GM11168 (cell line): ENCODE data around the gene ZBTB5.

Experiments used
- in situ Hi-C: fragments of 300-500 bp; cut with MboI; formaldehyde crosslinking; loops from one replicate; pipeline ENCODE4 v1.12.0; 2022; ENCODE audit warnings: low sequenced_read_pairs; ENCODE audit not compliant: unreplicated experiment

Gene ZBTB5

DNA sequence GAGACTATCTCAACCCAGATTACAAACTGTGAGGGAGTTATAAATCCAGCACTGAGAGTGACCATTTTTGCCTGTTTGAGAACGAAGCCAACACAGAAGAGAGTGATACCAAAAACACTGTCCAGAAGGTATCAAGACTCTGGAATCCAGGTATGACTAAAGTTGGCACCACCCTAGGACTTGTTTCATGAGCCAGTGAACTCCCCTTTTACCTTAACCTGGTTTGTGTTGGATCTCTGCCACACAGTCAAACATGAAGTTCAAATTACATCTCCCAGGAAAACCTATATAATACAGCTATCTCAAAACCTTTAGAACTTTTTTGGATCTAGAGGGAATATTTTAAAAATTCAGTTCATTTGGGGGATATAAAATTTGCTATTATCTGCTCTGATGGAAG is 11.4 kb downstream of the ZBTB5 start:
- in situ Hi-C loops: no loop called here

DNA sequence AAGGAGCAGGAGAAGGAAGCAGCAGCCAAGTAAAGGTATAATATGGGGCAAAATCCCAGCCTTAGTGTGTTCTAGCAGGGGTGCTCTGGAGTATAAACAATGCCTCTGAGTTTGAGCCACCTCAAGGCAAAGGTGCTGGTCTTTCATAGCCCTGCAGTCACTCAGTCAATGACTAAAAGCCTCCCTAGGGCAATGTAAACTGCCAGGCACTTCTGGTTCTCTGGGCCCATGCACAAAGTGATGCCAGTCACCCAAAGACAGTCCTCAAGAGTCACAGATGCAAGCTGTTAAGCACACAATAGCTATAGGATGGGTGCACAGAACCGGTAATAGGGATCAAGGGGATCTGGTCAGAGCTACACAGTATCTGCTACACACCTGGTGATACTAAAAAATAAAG is 12.6 kb downstream of the ZBTB5 start:
- in situ Hi-C loops: no loop called here

DNA sequence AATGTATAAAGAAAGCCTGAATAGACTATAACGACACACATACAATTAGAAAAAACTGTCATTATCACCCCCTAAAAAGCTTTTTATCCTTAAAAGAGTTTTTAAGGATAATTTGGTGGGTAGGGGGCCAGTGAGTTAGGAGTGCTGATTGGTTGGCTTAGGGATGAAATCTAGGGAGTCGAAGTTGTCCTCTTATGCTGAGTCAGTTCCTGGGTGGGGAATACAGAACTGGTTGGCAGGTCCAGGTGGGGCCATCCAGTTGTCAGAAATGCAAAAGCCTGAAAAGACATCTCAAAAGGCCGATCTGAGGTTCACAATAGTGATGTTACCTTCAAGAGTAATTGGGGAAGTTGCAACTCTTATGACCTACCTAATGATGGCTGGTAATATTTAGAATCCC is 13.6 kb downstream of the ZBTB5 start:
- in situ Hi-C loops: no loop called here

DNA sequence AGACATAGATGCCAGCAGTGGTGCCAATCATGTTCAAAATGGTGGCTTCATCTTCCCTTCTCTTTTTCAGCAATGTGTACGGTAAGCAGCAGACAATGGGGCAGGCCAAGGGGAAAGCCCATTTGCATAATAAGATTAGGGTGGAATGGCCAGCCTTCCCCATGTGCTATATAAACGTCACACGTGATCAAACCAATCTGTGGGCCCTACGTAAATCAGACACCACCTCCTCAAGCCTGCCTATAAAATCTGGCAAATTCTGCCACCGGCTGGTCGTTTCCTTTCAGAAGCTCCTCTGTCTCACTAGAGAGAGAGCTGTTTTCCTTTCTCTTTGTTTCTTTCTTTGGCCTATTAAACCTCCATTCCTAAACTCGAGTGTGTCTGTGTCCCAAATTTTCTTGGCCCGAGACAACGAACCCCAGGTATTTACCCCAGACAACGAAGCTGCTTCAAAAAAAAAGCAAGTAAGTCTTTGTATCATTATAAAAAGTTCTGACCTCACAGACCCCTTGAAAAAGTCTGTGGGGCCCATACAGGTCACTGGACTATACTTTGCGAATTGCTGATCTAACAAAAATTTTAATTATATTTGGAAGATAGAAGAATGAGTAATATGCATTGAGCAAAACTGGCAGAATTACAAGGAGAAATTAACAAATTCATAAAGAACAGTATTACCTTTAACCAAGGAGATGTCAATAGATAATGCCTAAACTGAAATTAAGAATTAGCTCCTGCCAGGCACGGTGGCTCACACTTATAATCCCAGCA is 15.2 kb downstream of the ZBTB5 start:
- in situ Hi-C loops: no loop called here

DNA sequence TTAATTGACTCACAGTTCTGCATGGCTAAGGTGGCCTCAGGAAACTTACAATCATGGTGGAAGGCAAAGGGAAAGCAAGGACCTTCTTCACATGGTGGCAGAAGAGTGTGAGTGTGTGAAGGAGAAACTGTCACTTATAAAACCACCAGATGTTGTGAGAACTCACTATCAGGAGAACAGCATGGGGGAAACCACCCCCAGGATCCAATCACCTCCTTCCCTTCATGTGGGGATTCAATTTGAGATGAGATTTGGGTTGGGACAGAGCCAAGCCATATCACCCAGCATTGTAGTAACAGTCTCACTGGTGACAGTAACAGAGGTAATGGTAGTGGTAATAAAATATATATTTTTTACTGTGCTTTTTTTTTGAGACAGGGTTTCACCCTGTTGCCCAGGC is 18.1 kb downstream of the ZBTB5 start:
- in situ Hi-C loops: no loop called here

DNA sequence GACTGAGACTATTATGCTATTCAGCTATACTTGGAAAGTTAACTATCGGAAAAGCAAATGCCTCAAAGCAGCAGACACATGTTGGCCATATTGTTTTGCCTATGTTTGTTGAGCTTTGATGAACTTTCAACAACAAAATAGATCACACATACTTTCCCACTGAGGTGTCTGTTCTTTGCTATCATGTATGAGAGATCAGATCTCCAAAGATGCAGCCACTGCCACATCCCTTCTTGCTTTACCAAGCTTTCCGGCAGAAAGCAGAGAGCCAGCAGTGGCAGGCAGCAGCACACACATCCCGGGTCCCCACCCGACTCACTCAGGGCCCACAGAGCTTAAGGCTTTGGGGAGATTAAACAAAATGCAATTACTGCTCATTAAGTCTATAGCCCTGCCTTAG is 18.8 kb downstream of the ZBTB5 start:
- in situ Hi-C loops: no loop called here

DNA sequence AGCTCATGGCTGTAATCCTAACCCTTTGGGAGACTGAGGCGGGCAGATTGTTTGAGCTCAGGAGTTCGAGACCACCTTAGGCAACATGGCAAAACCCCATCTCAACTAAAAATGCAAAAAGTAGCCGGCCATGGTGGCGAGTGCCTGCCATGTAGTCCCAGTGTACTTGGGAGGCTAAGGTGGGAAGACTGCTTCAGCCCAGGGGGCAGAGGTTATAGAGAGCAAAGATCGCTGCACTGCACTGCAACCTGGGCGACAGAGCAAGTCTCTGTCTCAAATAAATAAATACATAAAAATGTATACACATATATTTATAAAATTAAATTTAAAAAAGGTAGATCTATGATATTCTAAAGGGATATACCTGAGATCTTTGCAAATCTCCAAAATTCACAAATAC is 19.4 kb downstream of the ZBTB5 start:
- in situ Hi-C loops: no loop called here

DNA sequence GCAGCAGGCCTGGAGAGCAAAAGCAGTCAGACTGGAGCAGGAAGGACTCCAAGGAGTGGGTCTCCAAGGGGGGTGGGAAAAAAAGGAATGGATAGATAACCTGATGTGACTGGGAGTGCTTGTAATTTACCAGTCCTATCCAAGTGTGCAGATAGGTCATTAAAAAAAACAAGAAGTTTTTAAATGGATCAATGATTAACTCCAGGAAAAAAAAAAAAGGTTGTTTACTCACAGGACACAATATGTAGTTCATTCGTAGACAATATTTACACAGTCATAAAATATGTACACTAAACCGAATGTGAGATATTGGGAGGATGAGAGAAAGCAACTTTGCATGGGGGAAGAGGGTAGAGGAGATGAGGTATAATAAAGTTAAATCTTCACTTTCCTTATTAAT is 20.4 kb downstream of the ZBTB5 start:
- in situ Hi-C loops: no loop called here

DNA sequence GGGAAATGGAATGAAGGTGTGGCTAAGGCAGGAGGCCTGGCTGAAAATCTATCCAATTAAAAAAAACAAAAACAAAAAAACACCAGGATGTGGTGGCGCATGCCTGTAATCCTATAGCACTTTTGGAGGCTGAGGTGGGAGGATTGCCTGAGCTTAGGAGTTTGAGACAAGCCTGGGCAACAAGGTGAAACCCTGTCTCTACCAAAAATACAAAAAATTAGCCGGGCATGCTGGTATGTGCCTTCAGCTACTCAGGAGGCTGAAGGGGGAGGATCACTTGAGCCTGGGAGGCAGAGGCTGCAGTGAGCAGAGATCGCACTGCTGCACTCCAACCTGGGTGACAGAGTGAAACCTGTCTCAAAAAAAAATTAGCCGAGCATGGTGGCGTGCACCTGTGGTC is 21.7 kb downstream of the ZBTB5 start:
- in situ Hi-C loops: no loop called here

DNA sequence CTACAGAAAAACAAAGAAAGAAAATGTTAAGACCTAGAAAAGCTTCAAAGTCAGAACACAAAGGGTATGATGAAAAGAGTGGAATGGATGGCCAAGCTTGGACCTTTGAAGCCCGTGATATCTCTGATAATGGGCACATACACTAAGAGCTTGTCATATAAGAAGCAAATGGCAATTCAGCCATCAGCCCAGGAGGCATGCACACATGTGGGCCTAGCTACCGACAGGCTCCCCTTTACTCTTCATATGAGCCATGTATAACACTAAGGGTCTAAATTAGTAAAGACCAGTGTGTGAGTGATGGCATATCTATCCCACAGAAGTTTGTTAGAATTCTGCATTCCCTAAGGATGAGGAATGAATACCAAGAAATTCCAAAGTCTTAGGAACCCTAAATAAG is 22.7 kb downstream of the ZBTB5 start:
- in situ Hi-C loops: no loop called here

DNA sequence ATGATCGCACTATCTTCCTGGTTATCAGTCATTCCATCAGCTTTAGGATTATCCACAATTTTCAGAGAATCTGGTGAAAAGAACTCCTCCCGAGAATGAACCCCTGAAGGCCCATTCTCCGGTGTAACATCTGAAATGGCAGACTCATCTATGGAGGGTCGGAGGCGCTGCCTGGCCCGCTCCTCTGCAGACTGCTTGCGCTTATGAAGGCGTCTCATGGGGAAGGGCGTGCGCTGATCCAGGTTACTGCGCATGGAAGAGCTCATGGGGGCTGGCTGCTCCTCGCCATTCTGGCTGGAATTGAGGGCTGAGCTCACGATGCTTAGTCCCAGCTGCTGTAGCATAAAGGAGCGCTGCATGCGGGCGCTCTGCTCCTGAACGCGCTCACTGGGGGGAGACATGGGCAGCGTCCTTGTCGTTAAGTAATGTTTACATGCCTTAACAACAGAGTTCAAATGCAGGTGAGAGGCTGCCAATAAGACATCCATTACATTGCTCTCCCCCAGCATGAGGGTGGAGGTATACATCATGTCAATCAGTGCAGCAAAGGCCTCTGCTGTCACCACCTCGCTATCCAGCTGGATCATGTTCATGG is 23.4 kb downstream of the ZBTB5 start:
- in situ Hi-C loops: no loop called here

DNA sequence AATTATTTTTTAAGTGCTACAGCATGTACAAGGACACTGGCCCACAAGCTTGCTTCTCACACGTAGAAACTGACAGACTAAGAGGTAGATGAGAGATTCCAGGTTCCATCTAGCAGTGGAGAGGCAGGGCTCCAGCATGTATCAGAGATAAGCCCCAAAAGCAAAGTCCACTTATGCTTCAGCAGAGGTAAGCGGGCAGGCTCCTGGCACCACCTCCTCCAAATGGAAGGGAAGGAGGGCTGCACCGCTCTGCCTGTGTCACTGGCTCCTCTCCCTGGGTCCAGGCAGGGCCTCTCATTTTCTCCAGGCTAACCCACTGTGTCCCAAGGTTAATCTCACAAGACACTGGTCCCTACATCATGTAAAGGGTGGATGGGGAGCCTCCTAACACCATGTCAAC is 26.9 kb downstream of the ZBTB5 start:
- in situ Hi-C loops: no loop called here

DNA sequence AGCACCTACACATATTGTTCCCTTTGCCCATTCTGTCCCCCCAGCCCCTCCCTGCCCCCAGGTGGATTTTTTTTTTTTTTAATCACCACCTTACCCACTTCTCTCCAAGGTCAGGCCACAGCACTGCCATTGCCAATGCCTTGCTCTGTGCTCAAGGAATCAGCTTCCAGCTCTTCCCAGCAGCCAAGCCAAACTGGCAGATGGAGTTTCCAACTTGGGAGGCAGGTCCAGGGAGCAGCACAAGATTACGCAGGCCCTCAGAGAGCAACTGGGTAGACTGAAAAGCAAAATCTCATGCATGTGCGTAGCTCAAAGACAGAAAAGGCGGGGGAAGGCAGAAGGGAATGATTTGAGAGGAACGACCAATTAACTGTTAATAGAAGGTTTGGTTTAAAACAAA is 27.6 kb downstream of the ZBTB5 start:
- in situ Hi-C loops: no loop called here

DNA sequence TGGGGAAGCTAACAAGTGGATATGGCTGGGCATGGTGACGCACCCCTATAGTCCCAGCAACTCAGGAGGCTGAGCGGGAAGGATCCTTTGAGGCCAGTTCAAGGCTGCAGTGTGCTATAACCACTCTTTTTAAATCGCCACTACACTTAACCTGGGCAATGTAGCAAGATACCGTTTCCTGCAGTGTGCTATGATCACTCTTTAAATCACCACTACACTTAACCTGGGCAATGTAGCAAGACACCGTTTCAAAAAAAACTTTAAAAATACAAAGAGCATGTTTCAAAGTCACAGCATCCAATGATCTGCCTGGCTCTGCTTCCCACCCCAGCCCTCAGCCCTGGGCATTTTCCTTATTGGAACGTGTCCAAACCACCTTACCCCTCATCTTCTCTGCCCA is 28.2 kb downstream of the ZBTB5 start:
- in situ Hi-C loops: no loop called here

DNA sequence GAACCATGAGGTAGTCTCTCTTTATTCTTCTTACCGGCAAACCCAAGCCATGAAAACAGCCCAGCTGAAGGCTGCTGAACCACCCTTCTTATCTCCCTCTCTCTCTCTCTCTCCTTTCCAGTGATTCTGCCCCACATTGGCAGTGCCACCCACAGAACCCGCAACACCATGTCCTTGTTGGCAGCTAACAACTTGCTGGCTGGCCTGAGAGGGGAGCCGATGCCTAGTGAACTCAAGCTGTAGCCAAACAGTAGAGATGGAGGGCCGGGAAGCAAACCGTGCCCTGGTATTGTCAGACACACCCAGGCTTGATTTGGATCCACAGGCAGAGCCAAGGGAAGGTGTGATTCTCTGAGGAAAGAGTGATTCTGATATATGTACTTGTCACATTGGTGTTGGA is 28.7 kb downstream of the ZBTB5 start:
- in situ Hi-C loops: no loop called here

DNA sequence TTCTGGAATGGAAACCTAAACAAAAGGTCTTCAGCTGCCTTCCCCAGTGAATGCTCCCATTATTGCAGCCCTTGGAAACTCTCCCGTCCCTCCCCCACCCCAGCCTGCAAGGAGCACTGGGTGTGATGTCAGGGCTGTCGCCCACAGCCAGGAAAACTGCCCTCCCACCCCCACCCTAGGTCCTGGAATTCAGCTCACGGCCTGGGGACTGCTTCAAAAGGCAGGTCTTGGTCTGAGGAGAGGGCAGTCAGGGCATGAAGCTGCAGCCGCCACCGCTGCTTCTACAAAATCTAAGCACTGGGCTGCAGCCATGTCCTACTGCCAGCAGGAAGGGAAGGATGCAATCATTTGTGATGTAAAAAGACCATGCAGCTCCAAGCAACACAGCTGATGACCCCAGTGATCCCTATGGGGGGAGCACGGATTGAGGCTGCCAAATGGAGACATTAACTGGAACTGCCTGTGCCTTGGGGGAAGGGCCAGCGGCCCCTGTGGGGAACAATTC is 31.3 kb downstream of the ZBTB5 start:
- in situ Hi-C loops: no loop called here

DNA sequence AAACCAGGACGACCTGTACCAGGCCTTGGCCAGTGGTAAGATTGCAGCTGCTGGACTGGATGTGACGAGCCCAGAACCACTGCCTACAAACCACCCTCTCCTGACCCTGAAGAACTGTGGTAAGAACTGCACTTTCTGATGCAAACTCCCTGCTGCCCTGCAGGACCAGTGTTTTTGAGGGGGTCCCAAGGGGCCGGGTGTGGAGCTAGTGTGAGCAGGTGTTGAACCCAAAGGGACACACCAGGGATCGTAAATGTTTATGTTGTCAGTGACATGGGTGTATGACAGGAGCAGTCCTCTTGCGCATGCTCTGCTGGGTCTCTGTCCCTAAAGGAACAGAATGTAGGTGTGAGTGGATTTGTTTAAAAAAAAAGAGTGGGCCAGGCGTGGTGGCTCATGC is 33.2 kb downstream of the ZBTB5 start:
- in situ Hi-C loops: no loop called here

DNA sequence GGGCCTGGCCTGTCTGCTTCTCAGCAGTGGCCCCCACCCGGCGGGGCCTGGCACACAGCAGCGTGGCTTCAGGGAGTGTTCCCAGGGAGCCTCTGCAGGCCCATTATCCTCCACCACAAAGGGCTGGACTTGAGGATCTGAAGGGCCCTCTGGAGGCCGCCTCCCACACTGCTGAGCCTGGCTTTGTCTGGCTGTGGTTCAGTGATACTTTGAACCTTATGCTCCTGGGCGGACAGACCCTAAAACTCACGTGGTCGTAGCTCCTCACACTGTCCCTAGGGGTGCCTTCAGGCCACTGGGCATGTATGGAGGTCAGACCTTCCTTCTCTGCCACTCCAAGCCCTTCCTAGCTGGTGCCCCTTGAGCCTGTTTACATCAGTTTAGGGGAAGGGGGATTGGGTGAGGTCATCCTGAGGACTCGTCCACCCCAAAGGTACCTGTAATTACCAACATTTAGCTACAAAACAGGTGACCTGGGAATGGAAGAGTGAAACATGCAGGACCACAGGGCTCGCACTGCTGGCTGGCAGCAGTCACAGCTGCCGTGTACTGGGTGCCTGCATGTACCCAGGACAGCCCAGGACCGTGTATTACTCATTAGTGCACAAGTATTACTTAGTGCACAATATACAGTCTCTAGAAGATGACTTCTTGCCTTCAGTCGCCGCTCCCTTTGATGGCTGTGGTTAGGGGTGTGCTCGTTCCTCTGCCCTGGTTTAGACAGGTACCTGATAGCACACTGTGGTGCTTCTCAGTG is 34.2 kb downstream of the ZBTB5 start:
- in situ Hi-C loops: no loop called here

DNA sequence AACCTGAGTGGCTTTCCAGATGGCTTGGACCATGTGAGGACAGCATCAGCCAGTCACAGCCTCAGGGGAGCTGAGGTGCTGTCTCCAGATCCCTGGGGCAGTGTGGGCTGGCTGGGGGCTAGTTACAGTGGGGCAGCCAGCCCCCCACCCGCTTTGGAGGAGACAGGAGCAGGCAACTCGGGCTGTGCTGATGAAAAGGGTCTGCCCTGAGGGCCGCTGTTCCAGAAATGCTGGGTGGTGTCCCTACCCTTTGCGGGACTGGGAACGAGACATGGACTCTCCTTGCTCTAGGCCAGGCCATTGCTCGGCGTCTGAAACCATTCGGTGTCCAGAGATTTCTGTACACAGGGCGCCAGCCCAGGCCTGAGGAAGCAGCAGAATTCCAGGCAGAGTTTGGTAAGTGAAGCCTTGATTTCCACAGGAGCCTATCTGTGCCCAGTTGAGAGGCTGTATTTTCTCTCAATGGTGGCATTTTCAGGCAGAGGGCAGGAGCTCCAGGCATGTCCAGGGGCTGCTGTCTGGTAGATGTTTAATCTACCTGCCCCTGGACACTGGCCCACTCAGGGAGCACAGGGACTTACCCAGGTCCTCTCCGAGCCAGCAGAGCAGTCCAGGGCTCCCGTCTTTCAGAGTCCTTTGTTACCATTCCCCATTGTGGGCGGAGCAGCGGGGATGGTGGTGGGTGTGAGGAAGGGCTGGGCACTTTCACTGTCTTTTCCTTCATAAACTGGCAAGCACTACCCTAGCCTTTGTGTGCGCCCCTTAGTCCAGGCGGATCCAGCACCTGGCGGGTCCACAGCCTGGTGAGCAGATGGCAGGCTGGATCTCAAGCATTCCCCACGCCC is 35.6 kb downstream of the ZBTB5 start:
- in situ Hi-C loops: no loop called here

DNA sequence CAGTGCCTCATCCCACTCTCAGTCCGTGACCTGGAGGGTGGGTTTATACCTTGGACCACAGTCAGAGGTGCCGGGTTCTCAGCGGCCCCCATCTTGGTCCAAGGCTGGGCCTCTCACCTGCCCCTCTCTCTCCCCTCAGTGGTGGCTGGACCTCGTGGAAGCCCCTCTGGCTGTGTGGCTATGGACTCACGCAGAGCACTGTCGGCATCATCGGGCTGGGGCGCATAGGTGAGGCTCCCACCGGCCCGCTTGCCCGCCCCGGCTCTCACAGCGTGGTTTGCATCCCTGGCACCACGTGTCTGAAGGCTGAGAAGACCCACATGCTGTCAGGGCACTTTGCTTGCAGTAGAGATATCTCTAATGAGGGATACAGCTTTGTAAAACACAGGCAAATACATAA is 36.9 kb downstream of the ZBTB5 start:
- in situ Hi-C loops: no loop called here

DNA sequence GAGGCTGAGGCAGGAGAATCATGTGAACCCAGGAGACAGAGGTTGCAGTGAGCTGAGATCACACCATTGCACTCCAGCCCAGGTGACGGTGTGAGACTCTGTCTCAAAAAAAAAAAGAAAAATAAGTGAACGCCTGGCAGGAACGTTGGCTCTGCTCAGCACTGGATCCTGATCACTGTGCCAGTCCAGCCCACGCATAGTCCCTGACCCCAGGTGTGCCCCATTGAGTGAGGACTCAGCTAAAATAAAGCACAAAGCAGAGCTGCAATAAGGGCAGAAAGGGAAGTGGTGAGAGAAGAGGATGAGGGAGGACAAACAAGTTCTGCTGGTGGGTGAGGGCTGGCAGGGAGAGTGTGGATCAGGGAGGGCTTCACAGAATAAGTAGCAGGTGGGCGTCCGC is 38.4 kb downstream of the ZBTB5 start:
- in situ Hi-C loops: no loop called here
